GM19240 (cell line): ENCODE results near the gene STARD9.
"Not testable (repeated sequence)": the region's sequence is repeated elsewhere in the genome, so short reads cannot be mapped to it uniquely, and the experiment has no call there.

Experiments
- DNase-seq: peaks from one replicate; pipeline ENCODE4 v3.0.0; 2011; ENCODE audit warnings: low spot score; ENCODE audit not compliant: insufficient read length

STARD9 gene

DNA sequence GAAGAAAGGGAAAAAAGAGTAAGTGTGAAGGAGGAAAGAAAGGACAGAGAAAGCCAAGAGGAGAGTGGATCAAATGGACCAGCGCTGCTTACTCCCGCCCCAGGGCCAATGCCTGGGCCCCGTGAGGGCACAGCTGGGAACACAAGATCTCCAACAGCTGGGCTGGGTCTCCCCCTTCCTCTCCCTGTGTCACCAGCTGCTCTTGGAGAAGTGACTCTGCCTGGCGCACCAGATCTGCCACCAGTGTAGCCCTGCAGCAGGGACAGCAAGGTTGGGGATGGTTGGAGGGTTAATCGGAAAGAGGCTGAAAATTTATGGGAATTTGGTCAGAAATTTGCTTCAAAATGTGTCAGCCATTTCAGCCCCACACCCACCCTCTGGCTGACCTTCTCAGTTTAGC lies 153.2 kb downstream of the STARD9 start:
- DNase-seq = no peak

DNA sequence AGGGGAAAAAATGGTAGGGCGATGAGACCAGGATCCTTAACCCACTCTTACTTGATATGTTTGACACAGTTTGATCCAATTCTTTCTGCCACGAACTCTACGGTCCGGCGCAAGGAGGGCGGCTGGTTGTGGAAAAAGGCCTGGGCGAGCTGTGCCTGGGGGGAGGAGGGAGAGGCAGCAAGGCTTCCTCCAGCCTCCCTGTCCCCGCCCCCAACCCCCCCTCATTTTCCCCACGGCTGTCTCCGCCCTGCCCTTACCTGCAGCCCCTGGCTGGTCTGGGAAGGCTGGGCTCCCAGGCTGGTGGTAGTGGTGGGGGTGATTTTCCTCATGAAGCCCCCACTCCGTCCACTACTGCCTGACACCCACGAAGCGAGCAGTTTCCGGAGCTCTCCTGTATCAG lies 153.6 kb downstream of the STARD9 start:
- DNase-seq = no peak

DNA sequence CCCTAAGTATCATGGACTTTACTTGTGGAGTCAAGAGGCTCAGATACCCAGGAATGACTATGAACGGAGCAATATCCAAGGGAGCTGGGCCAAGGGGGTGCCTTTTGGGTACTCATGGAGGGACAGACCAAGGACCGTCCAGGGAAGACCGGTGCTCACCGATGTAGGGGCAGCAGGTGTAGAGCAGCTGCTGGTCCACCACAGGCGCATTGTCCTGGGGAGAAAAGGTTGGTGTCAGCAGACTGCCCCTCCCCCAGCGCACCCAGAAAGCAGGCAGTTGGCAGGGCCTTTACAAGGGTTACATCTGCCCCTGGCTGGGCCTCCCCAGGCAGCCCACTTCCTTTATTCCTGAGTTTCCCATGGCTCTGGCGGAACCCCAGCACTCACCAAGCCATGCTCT lies 154.0 kb downstream of the STARD9 start:
- DNase-seq = no peak

DNA sequence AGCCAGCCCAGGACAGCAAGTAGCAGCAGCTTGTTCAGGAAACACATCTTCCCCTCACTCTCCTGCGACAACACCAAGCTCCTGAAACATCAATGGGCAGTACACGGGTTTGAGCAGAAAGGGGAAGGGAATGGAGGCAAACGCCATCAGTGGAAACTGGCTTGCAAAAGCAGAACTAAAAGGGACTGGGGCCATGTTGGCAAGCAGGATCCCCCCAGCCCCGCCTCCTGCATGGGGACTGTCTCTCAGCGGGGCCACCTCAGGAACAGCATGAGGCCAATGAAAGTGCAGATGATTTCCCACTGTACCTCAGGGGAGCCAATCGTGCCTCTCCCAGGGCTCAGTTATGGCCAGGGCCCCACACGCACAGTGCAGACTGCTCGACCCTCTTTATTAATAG lies 154.7 kb downstream of the STARD9 start:
- DNase-seq = no peak

DNA sequence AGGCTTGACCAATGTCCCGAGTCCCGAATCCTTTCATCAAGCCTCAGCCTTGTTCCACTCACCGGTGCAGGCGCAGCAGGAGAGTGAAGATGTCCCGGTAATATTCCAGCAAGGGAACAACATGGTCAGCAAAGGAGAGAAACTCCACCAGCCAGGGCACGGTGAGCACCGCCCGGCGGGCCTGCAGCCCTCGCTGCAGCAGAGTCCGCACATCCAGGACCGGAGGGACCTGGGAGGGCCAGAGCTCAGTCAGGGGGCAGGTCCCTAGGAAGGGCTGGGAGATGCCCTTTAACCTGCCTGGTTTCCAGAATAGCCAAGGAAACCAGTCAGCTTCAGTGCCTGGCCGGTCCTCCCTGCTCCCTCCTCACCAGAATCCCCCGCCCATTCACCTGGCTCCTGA lies 155.1 kb downstream of the STARD9 start:
- DNase-seq = no peak

DNA sequence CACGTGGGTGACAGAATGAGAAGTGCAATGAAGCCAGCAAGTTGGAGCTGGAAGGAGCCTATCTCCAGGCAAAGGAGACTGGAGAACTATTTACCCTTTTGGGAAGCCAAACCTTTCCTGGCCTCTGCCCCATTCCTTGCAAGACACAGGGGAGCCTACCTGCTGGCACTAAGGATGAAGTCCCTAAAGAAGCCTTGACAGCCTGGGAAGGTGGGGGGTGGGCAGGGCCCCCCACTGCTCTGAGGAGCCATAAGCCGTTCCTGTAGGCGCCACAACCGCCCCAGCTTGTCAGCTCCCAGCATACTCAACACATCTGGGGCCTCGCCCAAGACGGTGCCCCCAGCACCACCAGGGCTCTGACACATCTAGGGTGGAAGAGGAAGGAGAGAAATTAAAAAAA lies 156.1 kb downstream of the STARD9 start:
- DNase-seq = no peak

DNA sequence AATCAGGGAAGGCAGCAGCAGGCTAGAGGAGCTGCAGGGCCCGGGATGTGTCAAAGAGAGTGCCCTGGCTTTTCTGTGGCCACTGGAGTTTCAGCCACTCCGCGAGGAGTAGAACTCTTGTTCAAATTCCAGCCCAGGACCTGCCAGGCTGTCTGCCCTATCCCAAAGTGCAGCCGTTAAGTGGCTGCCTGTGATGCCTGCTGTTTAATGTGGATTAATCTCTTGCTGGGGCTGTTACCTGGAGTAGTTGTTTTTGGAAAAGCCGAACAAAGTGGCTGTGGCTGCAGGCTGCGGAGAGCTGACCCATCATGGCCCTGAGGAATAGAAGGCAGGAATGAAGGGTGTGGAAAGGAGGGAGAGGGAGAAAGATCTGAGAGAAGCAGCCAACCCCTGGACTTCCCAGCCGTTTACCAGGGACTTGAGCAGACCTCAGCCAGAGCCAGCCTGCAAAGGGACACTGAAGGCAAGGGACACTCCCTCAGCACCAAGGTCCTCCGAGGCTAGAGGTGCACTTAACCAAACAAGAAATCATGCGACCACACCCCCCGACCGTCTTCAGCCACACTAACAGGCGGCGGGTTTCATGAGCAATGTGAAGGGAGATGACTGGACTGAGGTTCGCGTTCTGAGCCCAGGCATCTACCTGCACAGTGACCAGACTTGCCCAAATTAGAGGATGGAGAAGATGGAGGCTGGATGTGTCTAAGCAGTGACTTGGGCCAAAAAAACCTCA lies 156.9 kb downstream of the STARD9 start:
- no peak for DNase-seq

DNA sequence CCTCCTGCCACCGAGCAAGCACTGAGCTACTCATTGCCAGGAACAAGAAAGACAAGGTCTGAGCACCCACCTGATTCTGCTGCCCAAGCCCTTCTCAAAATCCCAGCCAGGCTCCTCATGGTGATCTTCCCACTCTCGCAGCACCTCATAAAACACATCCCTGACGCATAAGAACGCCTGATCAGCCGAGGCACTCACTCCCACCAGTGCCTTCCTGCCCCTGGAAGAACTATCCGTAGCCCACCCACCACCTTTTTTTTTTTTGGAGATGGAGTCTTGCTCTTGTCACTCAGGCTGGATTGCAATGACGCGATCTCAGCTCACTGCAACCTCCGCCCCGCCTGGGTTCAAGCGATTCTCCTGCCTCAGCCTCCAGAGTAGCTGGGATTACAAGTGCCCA lies 157.6 kb downstream of the STARD9 start:
- DNase-seq = no peak

DNA sequence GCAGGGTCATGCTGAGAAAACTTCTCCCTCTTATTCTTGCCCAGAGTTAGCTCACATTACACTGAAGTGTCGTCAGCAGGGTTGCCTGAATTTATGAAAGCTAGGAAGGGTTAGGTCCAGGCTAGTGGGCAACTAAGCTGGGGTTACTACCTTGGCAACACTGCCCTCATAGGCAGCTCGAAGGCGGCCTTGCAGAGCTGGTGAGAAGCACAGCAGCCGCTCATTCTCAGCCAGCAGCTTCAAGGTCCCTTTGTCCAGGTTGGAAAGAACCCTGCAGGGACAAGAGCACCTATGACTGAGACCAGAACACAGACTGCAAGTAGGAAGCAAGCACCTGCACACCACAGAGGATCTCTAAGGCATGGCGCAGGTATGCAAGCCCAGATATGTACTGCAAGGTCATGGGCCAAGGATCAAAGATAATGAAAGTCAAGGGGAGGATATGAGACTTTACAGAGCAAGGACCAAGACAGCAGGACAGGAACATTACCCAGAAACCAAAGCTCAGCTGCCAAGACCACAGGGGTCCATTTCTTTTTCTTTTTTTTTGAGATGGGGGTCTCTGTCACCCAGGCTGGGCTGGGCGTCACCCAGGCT lies 158.8 kb downstream of the STARD9 start:
- DNase-seq = no peak

DNA sequence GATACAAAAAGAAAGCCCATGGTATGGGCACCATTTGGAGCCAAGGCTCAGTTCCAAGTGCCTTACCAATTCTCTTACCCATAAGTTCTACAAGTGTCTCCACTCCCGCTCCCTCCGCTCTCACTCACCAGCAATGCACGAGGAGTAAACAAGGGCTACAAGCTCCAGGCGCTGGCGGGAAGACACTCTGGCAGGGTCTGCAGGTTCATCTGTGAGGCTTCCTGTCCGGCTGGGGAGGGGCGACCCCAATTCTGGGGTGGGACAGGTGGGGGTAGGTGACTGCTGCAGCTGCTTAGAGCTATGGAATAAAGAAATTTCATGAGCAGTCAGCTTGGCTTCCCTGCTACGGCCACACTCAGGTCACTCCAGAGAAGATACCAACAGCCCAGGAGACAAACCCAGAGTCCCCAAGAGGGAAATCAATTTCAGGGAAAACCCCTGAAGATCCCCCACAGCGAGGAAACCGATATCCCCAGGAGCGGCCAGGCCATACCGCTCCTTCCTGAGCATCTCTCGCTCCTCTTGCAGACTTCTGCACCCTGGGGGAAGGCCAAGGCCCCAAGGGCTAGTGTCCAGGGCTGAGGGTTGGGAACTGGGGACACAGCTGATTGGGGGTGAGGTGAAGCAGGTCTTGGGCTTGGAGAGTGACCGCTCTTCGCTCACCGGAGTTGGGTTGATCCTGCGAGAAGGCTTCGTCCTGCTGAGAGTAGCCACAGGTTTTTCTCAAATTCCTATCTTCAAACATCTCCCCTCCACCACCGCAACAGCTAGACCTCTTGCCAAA lies 160.2 kb downstream of the STARD9 start:
- DNase-seq = no peak

DNA sequence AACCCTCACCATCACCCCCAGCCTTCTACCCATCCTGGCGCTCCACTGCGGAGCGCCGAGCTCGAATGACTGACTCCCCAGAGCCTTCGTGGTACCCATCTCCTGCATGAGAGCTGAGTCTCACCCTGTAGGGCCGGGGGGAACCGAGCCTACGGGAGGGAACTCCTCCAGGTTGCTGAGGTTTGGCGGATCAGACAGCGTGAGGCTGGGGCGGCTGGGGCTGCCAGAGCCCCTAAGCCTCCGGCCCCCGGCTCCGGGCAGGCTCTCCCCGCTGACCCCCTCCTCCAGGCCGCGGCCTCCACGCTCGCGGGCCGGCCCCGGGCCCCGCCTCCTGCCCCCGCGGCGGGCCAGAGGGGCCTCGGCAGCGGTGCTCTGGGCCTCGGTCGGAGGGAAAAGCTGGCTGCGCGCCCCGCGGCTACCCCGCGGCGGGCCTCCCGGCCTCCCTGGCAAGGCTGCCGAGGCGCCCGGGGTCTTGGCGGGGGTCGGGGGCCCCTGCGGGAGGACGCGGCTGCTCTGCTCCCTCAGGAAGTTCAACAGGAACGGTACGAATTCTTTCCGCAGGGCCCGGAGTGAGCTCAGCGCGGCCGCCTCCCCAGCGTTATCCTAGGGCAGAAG lies 160.9 kb downstream of the STARD9 start:
- DNase-seq = peak; percentile 34

DNA sequence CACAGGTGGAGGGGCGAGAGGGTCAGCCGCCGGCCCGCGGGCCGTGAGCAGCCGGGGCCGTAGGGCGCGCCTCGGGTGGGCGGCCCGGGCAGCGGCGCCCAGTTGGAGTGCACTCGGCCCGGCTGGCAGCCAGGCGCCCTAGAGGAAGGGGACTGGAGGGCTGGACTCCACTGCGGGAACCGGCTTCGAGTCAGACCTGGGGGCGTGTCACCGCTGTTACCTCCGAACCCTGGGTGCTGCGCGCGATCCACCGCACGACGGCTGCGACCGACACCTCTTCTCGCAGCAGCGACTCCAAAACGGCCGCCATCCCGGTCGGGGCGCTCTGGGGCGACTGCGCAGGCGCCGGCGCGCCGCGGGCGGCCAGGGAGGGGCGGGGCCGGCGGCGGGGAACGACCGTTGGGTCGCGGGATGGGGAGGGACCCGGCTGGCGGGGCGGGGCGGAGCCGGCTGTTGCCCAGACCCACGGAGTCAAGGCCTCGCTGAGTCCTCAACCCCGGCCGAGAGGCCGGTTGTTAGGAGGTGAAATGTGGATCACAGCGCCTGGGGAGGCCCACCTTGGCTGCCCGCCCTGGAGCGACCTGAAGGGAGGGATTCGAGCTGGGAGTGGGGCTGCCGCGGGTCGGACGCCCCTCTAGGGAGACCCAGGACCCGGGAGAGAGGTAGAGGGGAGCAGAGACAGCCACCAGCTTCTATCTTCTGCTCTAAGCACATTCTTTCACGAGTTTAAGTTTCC lies 161.6 kb downstream of the STARD9 start, which contains the start of gene CDAN1:
CDAN1 (minus strand) TSS at position 336 of the 736 bp plus-strand sequence; CDS start at position 310, 26 bp downstream.
- peak; percentile 94 for DNase-seq

DNA sequence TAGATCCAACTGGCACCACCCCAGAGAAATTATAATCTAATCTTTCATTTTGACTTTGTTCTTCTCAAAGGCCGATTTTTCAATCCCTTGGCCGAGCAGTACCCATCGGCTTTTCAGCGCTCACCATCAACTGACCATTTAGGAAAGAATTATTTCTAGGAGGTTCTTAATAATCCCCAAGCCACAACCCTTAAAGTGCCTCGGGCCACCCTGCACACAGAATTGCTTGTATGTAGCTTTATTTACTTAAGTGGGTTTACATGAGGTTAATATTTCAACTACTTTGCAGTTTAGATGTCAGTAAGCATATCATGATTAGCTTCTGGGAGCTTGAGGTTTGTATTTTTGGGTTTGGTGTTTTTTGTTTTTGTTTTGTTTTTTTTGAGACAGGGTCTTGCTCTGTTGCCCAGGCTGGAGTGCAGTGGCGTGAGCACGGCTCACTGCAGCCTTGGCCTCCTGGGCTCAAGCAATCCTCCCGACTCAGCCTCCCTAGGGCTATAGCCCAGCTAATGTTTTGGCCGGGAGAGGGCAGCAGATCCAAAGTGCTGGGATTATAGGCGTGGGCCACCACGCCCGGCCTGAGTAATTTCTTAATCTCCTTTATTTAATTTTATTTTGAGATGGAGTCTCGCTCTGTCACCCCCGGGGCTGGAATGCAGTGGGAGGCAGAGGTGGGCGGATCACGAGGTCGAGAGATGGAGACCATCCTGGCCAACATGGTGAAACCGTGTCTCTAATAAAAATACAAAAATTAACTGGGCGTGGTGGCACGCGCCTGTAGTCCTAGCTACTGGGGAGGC lies 162.3 kb downstream of the STARD9 start:
- DNase-seq = no peak

DNA sequence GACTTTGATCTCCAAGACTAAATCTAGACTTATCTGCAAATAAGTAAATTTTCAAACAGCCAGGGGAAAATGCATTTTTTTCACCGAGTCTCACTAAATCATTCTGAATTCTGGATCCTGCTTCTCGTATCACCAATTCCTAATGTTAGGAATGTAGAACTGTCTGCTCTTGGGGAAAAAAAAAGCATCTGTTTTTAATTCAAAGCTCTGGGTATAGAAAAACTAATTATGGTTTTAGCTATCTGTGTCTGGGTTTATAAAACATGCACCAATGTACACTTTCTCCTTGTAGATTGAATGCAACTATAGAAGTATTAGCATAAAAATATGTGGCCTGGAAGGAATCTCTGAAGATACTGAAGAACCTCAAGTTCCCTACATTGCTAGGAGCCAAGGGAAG lies 166.3 kb downstream of the STARD9 start:
- DNase-seq = no peak

DNA sequence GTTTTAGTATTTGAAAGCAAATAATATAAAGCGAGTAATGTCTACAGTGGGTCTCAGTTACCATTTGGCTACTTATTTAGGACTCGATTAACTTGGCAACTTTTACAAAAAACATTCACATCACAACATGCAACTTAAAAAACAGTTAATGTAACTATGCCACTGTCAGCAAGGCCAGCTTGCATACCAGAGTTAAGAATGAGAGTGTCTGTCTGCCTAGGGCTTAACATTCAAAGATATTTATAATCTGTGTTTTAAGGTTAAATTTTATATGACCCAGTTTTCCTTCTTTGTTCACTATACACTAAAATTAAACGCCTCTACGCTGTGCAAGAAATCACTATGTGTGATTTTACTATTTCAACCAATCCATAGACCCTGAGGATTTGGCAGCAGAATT lies 166.7 kb downstream of the STARD9 start:
- no peak for DNase-seq

DNA sequence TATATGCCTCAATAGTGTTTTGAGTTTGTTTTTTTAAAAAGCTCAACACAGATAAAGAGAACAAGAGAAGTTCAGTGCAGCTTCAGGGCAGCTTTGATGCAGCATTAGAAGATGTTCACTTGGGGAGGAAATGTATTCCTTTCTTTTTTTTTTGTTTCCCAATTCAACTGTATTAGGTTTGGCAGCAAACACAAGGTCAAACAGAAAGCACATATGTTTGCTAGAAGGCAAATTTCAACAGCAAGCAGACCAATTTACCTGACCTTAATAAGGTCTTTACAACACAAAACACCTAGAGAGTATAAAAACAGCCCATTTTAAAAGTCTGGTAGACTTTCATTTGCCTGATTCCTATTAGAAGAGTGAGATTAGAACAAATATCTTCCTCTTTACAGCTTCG lies 168.8 kb downstream of the STARD9 start:
- no peak for DNase-seq

DNA sequence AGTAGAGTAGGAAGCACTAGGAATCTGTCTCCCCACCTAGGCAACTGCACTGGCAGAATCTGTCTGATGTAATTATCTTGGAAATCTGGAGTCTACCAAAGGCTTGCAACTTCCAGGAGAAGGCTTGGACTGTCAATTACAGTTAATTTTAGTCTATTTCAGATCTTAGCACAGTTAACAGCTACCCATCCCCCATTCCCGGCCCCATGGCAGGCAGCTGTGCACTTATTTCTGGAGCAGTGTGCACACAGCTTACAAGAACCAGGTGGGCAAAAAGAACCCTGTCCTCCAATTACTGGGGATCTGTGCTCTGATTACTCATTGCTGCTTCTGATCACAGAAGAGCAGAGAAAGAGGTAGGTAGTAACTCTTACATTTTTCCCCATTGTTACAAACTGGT lies 173.9 kb downstream of the STARD9 start:
- no peak for DNase-seq

DNA sequence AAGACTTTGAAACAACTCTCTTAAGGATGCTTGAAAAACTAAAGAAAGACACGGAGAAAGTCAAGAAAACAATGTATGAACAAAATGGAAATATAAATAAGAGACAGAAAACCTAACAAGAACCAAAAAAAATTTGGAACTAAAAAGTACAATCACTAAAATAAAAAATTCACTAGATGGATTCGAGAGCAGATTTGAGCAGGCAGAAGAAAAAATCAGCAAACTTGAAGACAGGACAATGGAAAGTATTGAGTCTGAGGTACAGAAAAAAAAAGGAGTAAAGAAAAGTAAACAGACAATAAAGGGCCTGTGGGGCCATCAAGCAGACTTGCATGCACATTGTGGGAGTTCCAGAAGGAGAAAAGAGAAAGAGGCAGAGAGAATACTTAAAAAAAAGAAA lies 174.9 kb downstream of the STARD9 start:
- no peak for DNase-seq

DNA sequence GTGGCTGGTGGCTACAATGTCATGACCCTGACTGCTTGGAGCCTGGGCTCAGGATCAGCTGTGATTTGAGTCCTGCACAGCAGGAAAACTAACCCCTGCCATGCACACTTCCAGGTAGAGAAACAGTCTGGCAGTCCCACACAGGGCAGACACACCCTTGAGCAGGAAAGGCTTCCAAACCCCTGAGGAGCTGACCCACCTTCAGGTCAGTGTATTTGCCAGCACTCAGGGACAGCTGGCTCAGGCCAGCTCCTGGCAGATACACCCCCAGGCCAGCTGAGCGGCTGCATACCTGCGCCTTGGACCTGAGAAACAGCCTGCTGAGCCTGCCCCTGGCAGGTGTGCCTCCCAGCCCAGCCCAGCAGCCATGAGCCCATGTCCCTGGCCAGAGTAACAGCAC lies 183.7 kb downstream of the STARD9 start:
- no peak for DNase-seq

DNA sequence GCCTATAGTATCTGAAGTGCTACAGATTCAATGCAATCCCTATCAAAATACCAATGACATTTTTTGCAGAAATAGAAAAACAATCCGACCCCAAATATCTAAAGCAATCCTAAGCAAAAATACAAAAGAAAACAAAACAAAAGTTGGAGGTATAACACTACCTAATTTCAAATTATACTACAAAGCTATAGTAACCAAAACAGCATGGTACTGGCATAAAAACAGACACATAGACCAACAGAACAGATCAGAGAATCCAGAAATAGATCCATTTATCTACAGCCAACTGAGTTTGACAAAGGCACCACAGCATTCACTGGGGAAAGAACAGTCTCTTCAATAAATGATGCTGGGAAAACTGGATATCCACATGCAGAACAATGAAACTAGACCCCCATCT lies 185.4 kb downstream of the STARD9 start:
- DNase-seq = no peak

DNA sequence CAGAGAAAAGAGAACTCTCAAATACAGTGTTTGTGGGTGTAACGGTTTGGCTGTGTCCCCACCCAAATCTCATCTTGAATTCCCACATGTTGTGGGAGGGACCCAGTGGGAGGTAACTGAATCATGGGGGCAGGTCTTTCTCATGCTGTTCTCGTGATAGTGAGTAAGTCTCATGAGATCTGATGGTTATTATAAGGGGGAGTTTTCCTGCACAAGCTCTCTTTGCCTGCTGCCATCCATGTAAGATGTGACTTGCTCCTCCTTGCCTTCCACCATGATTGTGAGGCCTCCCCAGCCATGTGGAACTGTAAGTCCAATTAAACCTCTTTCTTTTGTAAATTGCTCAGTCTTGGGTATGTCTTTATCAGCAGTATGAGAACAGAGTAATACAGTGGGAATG lies 186.4 kb downstream of the STARD9 start:
- DNase-seq = not testable (repeated sequence)
